Small intestine (tissue), 7 donors: ENCODE measurements around the gene DOCK8. TPM values are rescaled to one million over a fixed set of nuclear protein-coding genes. Genes with fewer than 3 reads are reported as not detected.

Experiments
- DNase-seq, 2 donors: peaks; one replicate each; pipeline versions ENCODE4 v3.0.0 to v3.0.0-alpha.2; 2013
- FAIRE-seq: peaks from 2 replicates; lab custom pipeline; 2012; peaks lifted over from hg19 to GRCh38; lab: Jason Lieb, UNC
- H3K27ac ChIP-seq, 3 donors: one replicate each; pipeline ENCODE4 v1.5.1; 2013; ENCODE audit warnings: low read length in 2 of 3, mild to moderate bottlenecking in 2 of 3, control low read depth in 1 of 3, inconsistent platforms in 1 of 3, low read depth in 1 of 3, moderate library complexity in 1 of 3
- H3K27me3 ChIP-seq, 3 donors: one replicate each; pipeline ENCODE4 v1.6.1; 2013; ENCODE audit warnings: low read length in 3 of 3, inconsistent platforms in 1 of 3; ENCODE audit not compliant: control insufficient read depth in 3 of 3, insufficient read depth in 3 of 3
- H3K36me3 ChIP-seq, 3 donors: one replicate each; pipeline ENCODE4 v1.6.1; 2013; ENCODE audit warnings: low read length in 3 of 3, inconsistent platforms in 1 of 3, low read depth in 1 of 3, mild to moderate bottlenecking in 1 of 3, moderate library complexity in 1 of 3; ENCODE audit not compliant: control insufficient read depth in 3 of 3, insufficient read depth in 2 of 3
- H3K4me1 ChIP-seq, 3 donors: one replicate each; pipeline ENCODE4 v1.6.1; 2013; ENCODE audit warnings: low read length in 2 of 3, inconsistent platforms in 1 of 3, low read depth in 1 of 3, mild to moderate bottlenecking in 1 of 3, moderate library complexity in 1 of 3; ENCODE audit not compliant: control insufficient read depth in 3 of 3, insufficient read depth in 2 of 3
- H3K4me3 ChIP-seq, 3 donors: one replicate each; pipeline ENCODE4 v1.5.1; 2013; ENCODE audit warnings: low read length in 3 of 3, control low read depth in 1 of 3, inconsistent platforms in 1 of 3, low read depth in 1 of 3, mild to moderate bottlenecking in 1 of 3, moderate library complexity in 1 of 3
- H3K9me3 ChIP-seq, 2 donors: one replicate each; pipeline ENCODE4 v1.6.1; 2013; ENCODE audit warnings: low read depth in 1 of 2, low read length in 1 of 2; ENCODE audit not compliant: control insufficient read depth in 2 of 2, insufficient read depth in 1 of 2
- WGBS, 3 donors: extraction: QIAGEN DNeasy Blood & Tissue Kit; methylation state at CpG; one replicate each; pipeline ENCODE4 v1.1.7; 2013; 5-methylcytosine and 5-hydroxymethylcytosine counted together
- polyA plus RNA-seq, 4 donors: library from polyadenylated mRNA; stranded (reverse) in 3 of 4; unstranded in 1 of 4; fragments of 200-250 nt in 3 of 4; fragments of 120-200 nt in 1 of 4; gene quantifications; one replicate each; pipeline versions ENCODE4 v1.2.1 to v1.2.3, GENCODE V29; 2013
- donor health status: healthy with polysubstance abuse.
- donor health status: control.
- donor health status: control.
- donor health status: Bipolar disorder and iron deficiency.
- donor health status: healthy.

DOCK8 gene
- polyA plus RNA-seq, 4 donors, result 2.2 to 20.8 (median 3.8) TPM

- FAIRE-seq, result no peak
- WGBS, 3 donors, result 50 to 76% (median 57%) methylated on average over 1 of the region's 1 CpG
- H3K36me3 ChIP-seq, result no peaks in the 10 kb centered on the region
- H3K4me3 ChIP-seq, result no peak overlapping the region
- no peaks in the 10 kb centered on the region for H3K9me3 ChIP-seq
- no peaks in the 10 kb centered on the region for H3K27me3 ChIP-seq
- DNase-seq, result no peak
- H3K4me1 ChIP-seq, result no peaks in the 10 kb centered on the region
- H3K27ac ChIP-seq, result no peak overlapping the region
These were observed 281.1 kb downstream of the DOCK8 start for GRCh38 chr9:495739-496138.

DNA sequence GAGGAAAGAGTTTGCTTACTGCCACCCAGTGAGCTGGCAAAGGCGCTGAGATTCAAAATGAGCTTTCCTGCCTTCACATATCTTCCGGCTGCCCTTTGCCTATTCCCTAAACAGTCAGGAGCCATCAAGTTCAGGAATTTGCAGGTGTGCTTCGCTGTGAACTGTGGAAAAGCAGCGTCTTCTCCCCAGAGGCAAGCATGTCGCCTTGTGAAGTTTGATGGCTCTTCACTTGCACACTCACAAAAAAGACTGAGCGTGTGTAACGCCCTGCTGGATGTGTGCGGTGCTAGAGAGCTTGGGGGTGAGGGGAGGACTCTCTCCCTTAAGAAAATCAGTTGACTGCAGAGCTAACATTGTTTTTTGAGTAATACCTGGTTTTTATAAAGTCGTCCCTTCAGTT, 288.7 kb downstream of the DOCK8 start:
- Histone ChIP-seq H3K27me3 (no peaks in the 10 kb centered on the region), H3K4me3 (peak overlapping the region in 2 of 3 donors; percentile 58 to 98), H3K36me3 (no peaks in the 10 kb centered on the region), H3K4me1 (peaks cover 2 to 9% (median 5%) of the 10 kb centered on the region in 3 donors), H3K9me3 (no peaks in the 10 kb centered on the region), H3K27ac (peak overlapping the region; percentile 92 to 98 (median 92))
- 18 to 52% (median 37%) methylated on average over 9 of the region's 9 CpGs for WGBS, 3 donors
- FAIRE-seq (no peak), DNase-seq (peak; percentile 53 to 59)

GRCh38 chr9:503881-504852, 289.5 kb downstream of the DOCK8 start, which contains the start of gene KANK1:
KANK1 (plus strand) TSS chr9:504695.
- Histone ChIP-seq H3K4me1 (peaks cover 2 to 9% (median 5%) of the 10 kb centered on the region in 3 donors), H3K4me3 (peak within 1 kb of the TSS; percentile 59 to 98 (median 65)), H3K27me3 (no peaks in the 10 kb centered on the region), H3K9me3 (no peaks in the 10 kb centered on the region), H3K36me3 (no peaks in the 10 kb centered on the region), H3K27ac (peak within 1 kb of the TSS; percentile 92 to 98 (median 92))
- FAIRE-seq (no peak), DNase-seq (peak; percentile 85 to 95)
- 0 to 1% (median 1%) methylated on average over 40 to 119 of the region's 119 CpGs for WGBS, 3 donors

- Histone ChIP-seq H3K27me3 (no peaks in the 10 kb centered on the region), H3K27ac (peak overlapping the region; percentile 44 to 98 (median 92)), H3K4me3 (peak overlapping the region; percentile 59 to 98 (median 65)), H3K4me1 (peaks cover 2 to 9% (median 5%) of the 10 kb centered on the region in 3 donors), H3K36me3 (peaks cover 0 to 4% (median 0%) of the 10 kb centered on the region in 3 donors), H3K9me3 (no peaks in the 10 kb centered on the region)
- 1 to 2% (median 1%) methylated on average over 68 to 92 of the region's 92 CpGs for WGBS, 3 donors
- DNase-seq (peak; percentile 30 to 51), FAIRE-seq (no peak)
These were observed 290.5 kb downstream of the DOCK8 start for GRCh38 chr9:504921-505740.

- FAIRE-seq, result no peak
- Histone ChIP-seq H3K4me1 (peaks cover 2 to 9% (median 5%) of the 10 kb centered on the region in 3 donors), H3K27ac (no peak overlapping the region), H3K36me3 (peaks cover 0 to 4% (median 0%) of the 10 kb centered on the region in 3 donors), H3K27me3 (no peaks in the 10 kb centered on the region), H3K4me3 (peak overlapping the region in 2 of 3 donors; percentile 59 to 98), H3K9me3 (no peaks in the 10 kb centered on the region)
- 10 to 21% (median 19%) methylated on average over 5 of the region's 5 CpGs for WGBS, 3 donors
- no peak for DNase-seq
These were observed 291.0 kb downstream of the DOCK8 start for GRCh38 chr9:505741-506059.

DNA sequence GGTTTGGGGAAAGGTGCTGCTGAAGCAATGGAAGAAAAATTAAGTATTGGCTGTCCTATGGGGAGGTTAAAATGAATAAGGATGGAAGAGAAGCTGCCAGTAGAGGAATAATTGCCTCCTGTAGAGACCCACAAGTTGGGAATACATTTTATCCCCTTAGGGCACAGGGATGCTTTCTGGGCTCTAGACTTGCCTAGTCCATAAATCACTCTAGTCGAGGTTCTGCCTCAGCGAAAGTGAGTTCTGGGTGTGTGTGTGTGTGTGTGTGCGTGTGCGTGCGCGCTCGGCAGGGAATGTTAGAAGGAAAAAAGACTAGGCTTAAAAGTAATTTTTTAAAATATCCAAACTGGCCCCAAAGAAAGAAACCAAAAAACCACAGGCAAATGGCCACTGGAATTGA, 291.6 kb downstream of the DOCK8 start:
- no peaks in the 10 kb centered on the region for H3K27me3 ChIP-seq
- H3K36me3 ChIP-seq, result peaks cover 0 to 4% (median 0%) of the 10 kb centered on the region in 3 donors
- H3K4me3 ChIP-seq, result no peak overlapping the region
- no peak overlapping the region for H3K27ac ChIP-seq
- peaks cover 2 to 9% (median 9%) of the 10 kb centered on the region in 3 donors for H3K4me1 ChIP-seq
- 20 to 58% (median 40%) methylated on average over 7 of the region's 7 CpGs for WGBS, 3 donors
- peak in 1 of 2 donors; percentile 48 for DNase-seq
- no peaks in the 10 kb centered on the region for H3K9me3 ChIP-seq
- no peak for FAIRE-seq

DNA sequence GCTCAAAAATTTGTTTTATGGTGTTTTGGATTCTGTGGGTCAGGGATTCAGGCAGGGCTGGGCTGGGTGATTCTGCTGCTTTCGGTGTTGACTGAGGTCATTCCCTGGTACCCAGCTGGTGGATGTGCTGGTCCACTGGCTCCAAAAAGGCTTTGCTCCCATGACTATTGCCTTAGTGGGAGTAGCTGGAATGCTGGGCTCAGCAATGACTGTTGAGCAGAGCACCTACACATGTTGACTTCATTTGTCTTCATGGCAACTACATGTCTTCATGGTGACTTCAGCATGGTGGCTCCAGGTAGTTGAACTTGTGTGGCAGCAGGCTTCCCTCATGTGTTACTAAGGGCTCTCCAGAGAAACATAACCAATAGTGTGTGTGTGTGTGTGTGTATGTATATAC, 297.2 kb downstream of the DOCK8 start:
- Histone ChIP-seq H3K27ac (no peak overlapping the region), H3K9me3 (no peaks in the 10 kb centered on the region), H3K27me3 (no peaks in the 10 kb centered on the region), H3K4me3 (no peak overlapping the region), H3K36me3 (peaks cover 0 to 4% (median 0%) of the 10 kb centered on the region in 3 donors), H3K4me1 (peaks cover 0 to 3% (median 0%) of the 10 kb centered on the region in 3 donors)
- no peak for DNase-seq
- no peak for FAIRE-seq
- 47 to 95% (median 50%) methylated on average over 1 of the region's 1 CpG for WGBS, 3 donors
